Right lung (tissue), 10 donors: Measurements from ENCODE around the gene ZNF791. TPM values are rescaled to one million over a fixed set of nuclear protein-coding genes. Genes with fewer than 3 reads are reported as not detected.
A peak's percentile ranks its signal among the peaks of the same experiment; 100 is the strongest.
"Not testable (repeated sequence)": the region's sequence is repeated elsewhere in the genome, so short reads cannot be mapped to it uniquely, and the experiment has no call there.

Experiments
- DNase-seq, 2 donors: peaks; one replicate each; pipeline ENCODE4 v3.0.0-alpha.2; 2013
- long read RNA-seq, 8 donors: transcript quantifications; one replicate each; lab custom pipeline, GENCODE V29; 2026
- polyA plus RNA-seq, 5 donors: library from polyadenylated mRNA; unstranded; fragments of 120-200 nt; gene quantifications; one replicate each; pipeline versions ENCODE4 v1.2.1 to v1.2.3, GENCODE V29; 2013; ENCODE audit warnings: inconsistent platforms in 1 of 5, low replicate concordance in 1 of 5; ENCODE audit not compliant: insufficient read length in 5 of 5, insufficient read depth in 1 of 5

ZNF791 gene
- 10 to 100 TPM; 13.9 to 23.7 (median 21.9) TPM for polyA plus RNA-seq
- long read RNA-seq, donor 1, full-length matches to known transcripts, result 7 of 16 reads
- long read RNA-seq, donor 1, partial matches to known transcripts, result 9 of 16 reads
- long read RNA-seq, donor 1, other reads (novel, unspliced or antisense), result 0 of 16 reads
- long read RNA-seq, donor 2, full-length matches to known transcripts, result 3 of 2,311 reads
- long read RNA-seq, donor 2, partial matches to known transcripts, result 2,035 of 2,311 reads
- long read RNA-seq, donor 2, other reads (novel, unspliced or antisense), result 273 of 2,311 reads
- long read RNA-seq, donor 3, full-length matches to known transcripts, result 4 of 3,408 reads
- long read RNA-seq, donor 3, partial matches to known transcripts, result 3,404 of 3,408 reads
- long read RNA-seq, donor 3, other reads (novel, unspliced or antisense), result 0 of 3,408 reads
- long read RNA-seq, donor 4, full-length matches to known transcripts, result 2 of 2,194 reads
- long read RNA-seq, donor 4, partial matches to known transcripts, result 2,192 of 2,194 reads
- long read RNA-seq, donor 4, other reads (novel, unspliced or antisense), result 0 of 2,194 reads
- long read RNA-seq, donor 5, full-length matches to known transcripts, result 7 of 4,238 reads
- long read RNA-seq, donor 5, partial matches to known transcripts, result 4,231 of 4,238 reads
- long read RNA-seq, donor 5, other reads (novel, unspliced or antisense), result 0 of 4,238 reads
- long read RNA-seq, donor 6, full-length matches to known transcripts, result 2 of 553 reads
- long read RNA-seq, donor 6, partial matches to known transcripts, result 170 of 553 reads
- long read RNA-seq, donor 6, other reads (novel, unspliced or antisense), result 381 of 553 reads
- long read RNA-seq, donor 7, full-length matches to known transcripts, result 6 of 38 reads
- long read RNA-seq, donor 7, partial matches to known transcripts, result 27 of 38 reads
- long read RNA-seq, donor 7, other reads (novel, unspliced or antisense), result 5 of 38 reads
- long read RNA-seq, donor 8, partial matches to known transcripts, result 41 of 41 reads
- long read RNA-seq, donor 8, other reads (novel, unspliced or antisense), result 0 of 41 reads

- DNase-seq, result peak; percentile 96 to 97
These were observed at the start of gene ZNF791, which contains the start of gene ZNF490 for GRCh38 chr19:12610540-12611360. TSS of gene ZNF791 (plus strand) at chr19:12610920. CDS start at chr19:12611080, 160 bp downstream. TSS of gene ZNF490 (minus strand) at chr19:12610813. CDS start at chr19:12610680, 133 bp downstream.

- DNase-seq, result peak; percentile 61 to 73
These were observed 46.6 kb upstream of the ZNF791 start for GRCh38 chr19:12564016-12564664.

GRCh38 chr19:12566380-12566779, 44.3 kb upstream of the ZNF791 start:
- DNase-seq, result not testable (repeated sequence)

- no peak for DNase-seq
These were observed 42.8 kb upstream of the ZNF791 start for GRCh38 chr19:12567951-12568350.

- no peak for DNase-seq
These were observed 36.7 kb upstream of the ZNF791 start for GRCh38 chr19:12574036-12574435.

GRCh38 chr19:12578641-12579040, 32.1 kb upstream of the ZNF791 start:
- no peak for DNase-seq

- no peak for DNase-seq
These were observed 30.5 kb upstream of the ZNF791 start for GRCh38 chr19:12580180-12580694.

GRCh38 chr19:12581100-12581499, 29.6 kb upstream of the ZNF791 start:
- DNase-seq, result no peak

- DNase-seq, result no peak
These were observed 14.2 kb upstream of the ZNF791 start for GRCh38 chr19:12596485-12596884.

GRCh38 chr19:12596927-12597548, 13.7 kb upstream of the ZNF791 start:
- no peak for DNase-seq

GRCh38 chr19:12597594-12597993, 13.1 kb upstream of the ZNF791 start:
- DNase-seq, result no peak

- DNase-seq, result no peak
These were observed 7.0 kb upstream of the ZNF791 start for GRCh38 chr19:12603714-12604113.

GRCh38 chr19:12606796-12607195, 3.9 kb upstream of the ZNF791 start:
- no peak for DNase-seq

GRCh38 chr19:12607631-12608030, 3.1 kb upstream of the ZNF791 start:
- DNase-seq, result no peak

- peak; percentile 70 to 78 for DNase-seq
These were observed 610 bp downstream of the ZNF791 start for GRCh38 chr19:12611361-12611699.

GRCh38 chr19:12617646-12618045, 6.9 kb downstream of the ZNF791 start:
- DNase-seq, result no peak

GRCh38 chr19:12621253-12622024, 10.7 kb downstream of the ZNF791 start:
- DNase-seq, result not testable (repeated sequence)

GRCh38 chr19:12623361-12624031, 12.8 kb downstream of the ZNF791 start:
- DNase-seq, result no peak

GRCh38 chr19:12626958-12627357, 16.2 kb downstream of the ZNF791 start:
- no peak for DNase-seq
